Raji (cell line): ENCODE measurements around the gene DNAI1.

Source experiments
- POLR2A ChIP-seq: IDR thresholded peaks from 2 replicates; pipeline ENCODE4 v1.6.1; 2011; ENCODE audit warnings: low read depth, low read length, control low read depth; ENCODE audit not compliant: insufficient read depth

Gene DNAI1

GRCh38 chr9:34501889-34502425 lies 43.4 kb downstream of the DNAI1 start:
- no peak for TF ChIP-seq POLR2A

GRCh38 chr9:34502471-34502870 lies 43.9 kb downstream of the DNAI1 start:
- TF ChIP-seq POLR2A, result no peak

- TF ChIP-seq POLR2A, result no peak
Measured at GRCh38 chr9:34502891-34503290, 44.3 kb downstream of the DNAI1 start.

GRCh38 chr9:34503406-34503805 lies 44.8 kb downstream of the DNAI1 start:
- no peak for TF ChIP-seq POLR2A

GRCh38 chr9:34505370-34506120 lies 46.9 kb downstream of the DNAI1 start:
- TF ChIP-seq POLR2A, result no peak

GRCh38 chr9:34506623-34507022 lies 48.0 kb downstream of the DNAI1 start:
- TF ChIP-seq POLR2A, result no peak

GRCh38 chr9:34507556-34507955 lies 49.0 kb downstream of the DNAI1 start:
- TF ChIP-seq POLR2A, result no peak

- TF ChIP-seq POLR2A, result no peak
Measured at GRCh38 chr9:34507966-34508365, 49.4 kb downstream of the DNAI1 start.

GRCh38 chr9:34508463-34508862 lies 49.9 kb downstream of the DNAI1 start:
- no peak for TF ChIP-seq POLR2A

- TF ChIP-seq POLR2A, result no peak
Measured at GRCh38 chr9:34508951-34509350, 50.3 kb downstream of the DNAI1 start.

- TF ChIP-seq POLR2A, result no peak
Measured at GRCh38 chr9:34510497-34511468, 52.2 kb downstream of the DNAI1 start.

GRCh38 chr9:34512131-34513078 lies 53.8 kb downstream of the DNAI1 start:
- no peak for TF ChIP-seq POLR2A

- TF ChIP-seq POLR2A, result no peak
Measured at GRCh38 chr9:34513567-34514214, 55.1 kb downstream of the DNAI1 start.

- no peak for TF ChIP-seq POLR2A
Measured at GRCh38 chr9:34514401-34514800, 55.8 kb downstream of the DNAI1 start.

- no peak for TF ChIP-seq POLR2A
Measured at GRCh38 chr9:34514816-34515215, 56.2 kb downstream of the DNAI1 start.

- TF ChIP-seq POLR2A, result no peak
Measured at GRCh38 chr9:34515959-34516358, 57.4 kb downstream of the DNAI1 start.
